Osteocyte (in vitro differentiated cells): ENCODE data around the gene HEXA. TPM values are rescaled to one million over a fixed set of nuclear protein-coding genes. Genes with fewer than 3 reads are reported as not detected.

Experiments used
- DNase-seq: peaks from one replicate; pipeline ENCODE4 v3.0.0; 2021; ENCODE audit warnings: mixed read lengths; ENCODE audit not compliant: unreplicated experiment; ENCODE audit errors: extremely low spot score
- H3K27ac Mint-ChIP-seq: one replicate; pipeline ENCODE4 v1.8.0; 2021; ENCODE audit warnings: mild to moderate bottlenecking, mixed read lengths; ENCODE audit not compliant: unreplicated experiment
- H3K27me3 Mint-ChIP-seq: one replicate; pipeline ENCODE4 v1.8.0; 2021; ENCODE audit warnings: mixed read lengths; ENCODE audit not compliant: unreplicated experiment
- H3K36me3 Mint-ChIP-seq: one replicate; pipeline ENCODE4 v1.8.0; 2021; ENCODE audit warnings: mixed read lengths; ENCODE audit not compliant: unreplicated experiment
- H3K4me1 Mint-ChIP-seq: one replicate; pipeline ENCODE4 v1.8.0; 2021; ENCODE audit warnings: mixed read lengths; ENCODE audit not compliant: unreplicated experiment
- H3K4me3 Mint-ChIP-seq: one replicate; pipeline ENCODE4 v1.8.0; 2021; ENCODE audit warnings: mild to moderate bottlenecking, moderate library complexity, mixed read lengths; ENCODE audit not compliant: unreplicated experiment
- H3K9me3 Mint-ChIP-seq: one replicate; pipeline ENCODE4 v1.8.0; 2021; ENCODE audit warnings: mixed read lengths; ENCODE audit not compliant: unreplicated experiment
- CTCF ChIP-seq: fragments of 200-600 bp; sonication (generic); IDR thresholded peaks from 2 replicates; pipeline ENCODE4 v1.5.0; 2021; ENCODE audit warnings: antibody characterized with exemption, mild to moderate bottlenecking, moderate library complexity
- total RNA-seq: library from RNA; stranded (reverse); gene quantifications from 2 replicates; pipeline ENCODE4 v1.2.1, GENCODE V29; 2021

HEXA gene
- total RNA-seq, 1 donor from 2014 or later = 280 TPM

GRCh38 chr15:72368325-72368724 lies 7.5 kb downstream of the HEXA start:
- H3K9me3 Mint-ChIP-seq = no peaks in the 10 kb centered on the region
- no peak overlapping the region for H3K4me3 Mint-ChIP-seq
- H3K27ac Mint-ChIP-seq = no peak overlapping the region
- no peaks in the 10 kb centered on the region for H3K27me3 Mint-ChIP-seq
- peaks cover 7% of the 10 kb centered on the region for H3K4me1 Mint-ChIP-seq
- H3K36me3 Mint-ChIP-seq = peaks cover 26% of the 10 kb centered on the region
- no peak for DNase-seq
- no peak for TF ChIP-seq CTCF

DNA sequence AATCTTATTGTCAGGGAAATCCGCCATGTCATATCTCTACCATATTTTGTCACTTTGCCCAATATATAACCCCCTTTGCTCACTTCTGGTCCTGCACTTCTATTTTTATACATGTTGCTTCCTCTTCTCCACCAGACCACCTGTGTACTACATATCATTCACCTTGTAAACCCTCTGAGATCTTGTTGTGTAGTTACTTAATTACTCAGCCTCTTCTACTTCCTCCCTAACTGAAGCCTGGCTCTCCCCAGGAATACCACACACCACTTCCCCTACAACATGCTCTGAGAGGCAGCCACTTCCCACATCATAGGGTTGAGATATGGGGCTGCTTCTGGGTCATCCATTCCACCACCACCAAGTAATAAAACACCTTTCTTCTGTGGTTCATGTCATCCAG lies 10.0 kb downstream of the HEXA start:
- no peak for TF ChIP-seq CTCF
- Mint-ChIP-seq H3K9me3 (no peaks in the 10 kb centered on the region), H3K27ac (no peak overlapping the region)

DNA sequence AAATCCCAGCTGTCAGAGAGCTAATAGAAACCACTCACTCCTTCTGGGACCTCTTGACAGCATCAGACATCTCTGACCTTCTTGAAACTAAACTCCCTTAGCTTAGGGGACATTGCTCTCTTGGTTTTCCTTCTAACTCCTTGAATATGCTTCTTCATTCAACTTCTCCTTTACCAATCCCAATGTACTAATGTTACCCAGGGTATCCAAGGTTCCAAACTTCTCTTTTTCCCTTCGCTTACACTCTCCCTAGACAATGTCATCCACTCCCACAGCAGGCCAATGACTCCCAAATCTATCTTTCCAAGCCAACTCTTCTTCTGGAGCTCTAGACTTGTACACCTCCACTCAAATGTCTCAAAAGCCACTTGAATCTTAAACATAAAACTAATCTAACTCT lies 14.6 kb downstream of the HEXA start:
- H3K4me1 Mint-ChIP-seq = peaks cover 7% of the 10 kb centered on the region
- H3K27me3 Mint-ChIP-seq = no peaks in the 10 kb centered on the region
- H3K9me3 Mint-ChIP-seq = no peaks in the 10 kb centered on the region
- H3K36me3 Mint-ChIP-seq = peaks cover 6% of the 10 kb centered on the region
- DNase-seq = no peak
- H3K4me3 Mint-ChIP-seq = no peak overlapping the region
- no peak overlapping the region for H3K27ac Mint-ChIP-seq
- TF ChIP-seq CTCF = no peak

More for the DNA sequence above, 10.0 kb downstream of the HEXA start:
- H3K4me3 Mint-ChIP-seq = no peak overlapping the region
- H3K36me3 Mint-ChIP-seq = peaks cover 21% of the 10 kb centered on the region
- no peaks in the 10 kb centered on the region for H3K27me3 Mint-ChIP-seq
- DNase-seq = no peak
- no peaks in the 10 kb centered on the region for H3K4me1 Mint-ChIP-seq

- H3K27me3 Mint-ChIP-seq = no peaks in the 10 kb centered on the region
- no peak for DNase-seq
- peaks cover 7% of the 10 kb centered on the region for H3K4me1 Mint-ChIP-seq
- no peak for TF ChIP-seq CTCF
- peaks cover 15% of the 10 kb centered on the region for H3K36me3 Mint-ChIP-seq
- H3K4me3 Mint-ChIP-seq = no peak overlapping the region
- H3K9me3 Mint-ChIP-seq = no peaks in the 10 kb centered on the region
- H3K27ac Mint-ChIP-seq = no peak overlapping the region
These were observed 17.1 kb downstream of the HEXA start for GRCh38 chr15:72358650-72359171.

DNA sequence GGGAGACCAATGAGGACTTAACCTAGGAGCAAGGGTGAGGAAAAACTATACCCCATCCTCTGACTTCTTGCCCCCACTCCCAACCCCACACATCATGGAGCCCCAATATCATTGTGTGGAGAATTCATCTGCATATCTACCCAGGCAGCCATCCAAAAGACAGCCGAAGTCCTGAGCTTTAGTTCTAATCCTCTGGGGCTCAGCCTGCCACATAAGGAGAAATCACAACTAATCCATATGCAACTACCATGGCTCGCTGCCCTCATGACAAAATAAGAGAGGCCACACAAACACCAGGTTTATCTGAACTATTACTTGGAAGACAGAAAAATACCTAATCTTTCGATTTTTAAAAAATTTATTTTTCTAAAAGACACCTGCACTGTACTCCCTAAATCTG lies 17.7 kb downstream of the HEXA start:
- DNase-seq = no peak
- no peak for TF ChIP-seq CTCF
- Mint-ChIP-seq H3K27ac (no peak overlapping the region), H3K4me1 (peaks cover 7% of the 10 kb centered on the region), H3K9me3 (no peaks in the 10 kb centered on the region), H3K36me3 (peaks cover 20% of the 10 kb centered on the region), H3K4me3 (no peak overlapping the region), H3K27me3 (no peaks in the 10 kb centered on the region)
